ENCODE measurements around the gene PSMD14.

The PSMD14 gene

GRCh38 chr2:161438598-161438997 is 130.4 kb downstream of the PSMD14 start:
- Histone ChIP-seq H3K4me1 (ENCODE audit: insufficient read depth, insufficient read length) (no peaks in the 10 kb centered on the region), H3K27me3 (ENCODE audit: insufficient read depth, insufficient read length) (no peaks in the 10 kb centered on the region), H3K9me3 (ENCODE audit: insufficient read depth, low read length) (no peaks in the 10 kb centered on the region), H3K4me3 (ENCODE audit: insufficient read length, low read depth) (no peak overlapping the region), H3K9ac (ENCODE audit: insufficient read length, low read depth) (no peak overlapping the region), H3K36me3 (ENCODE audit: insufficient read depth, insufficient read length, low read length) (no peaks in the 10 kb centered on the region)
- TF ChIP-seq ZNF274 (IDR thresholded peaks at IDR 0.05; ENCODE audit: low read depth, low read length) (no peak), SUZ12 (IDR thresholded peaks at IDR 0.05; ENCODE audit: extremely low read depth, insufficient read depth, insufficient read length) (no peak), YY1 (IDR thresholded peaks at IDR 0.05; ENCODE audit: insufficient read depth, insufficient read length) (no peak)
- DNase-seq (ENCODE audit: low read depth, low spot score): no peak

- Histone ChIP-seq H3K4me1 (ENCODE audit: insufficient read depth, insufficient read length) (no peaks in the 10 kb centered on the region), H3K9ac (ENCODE audit: insufficient read length, low read depth) (no peak overlapping the region), H3K36me3 (ENCODE audit: insufficient read depth, insufficient read length, low read length) (no peaks in the 10 kb centered on the region), H3K4me3 (ENCODE audit: insufficient read length, low read depth) (no peak overlapping the region), H3K9me3 (ENCODE audit: insufficient read depth, low read length) (no peaks in the 10 kb centered on the region), H3K27me3 (ENCODE audit: insufficient read depth, insufficient read length) (no peaks in the 10 kb centered on the region)
- no peak for TF ChIP-seq YY1 (IDR thresholded peaks at IDR 0.05; ENCODE audit: insufficient read depth, insufficient read length)
- no peak for TF ChIP-seq SUZ12 (IDR thresholded peaks at IDR 0.05; ENCODE audit: extremely low read depth, insufficient read depth, insufficient read length)
- no peak for TF ChIP-seq ZNF274 (IDR thresholded peaks at IDR 0.05; ENCODE audit: low read depth, low read length)
- no peak for DNase-seq (ENCODE audit: low read depth, low spot score)
These were observed 136.9 kb downstream of the PSMD14 start for GRCh38 chr2:161445097-161445496.

- Histone ChIP-seq H3K27me3 (ENCODE audit: insufficient read depth, insufficient read length) (no peaks in the 10 kb centered on the region), H3K4me1 (ENCODE audit: insufficient read depth, insufficient read length) (no peaks in the 10 kb centered on the region)
- TF ChIP-seq YY1 (IDR thresholded peaks at IDR 0.05; ENCODE audit: insufficient read depth, insufficient read length) (no peak), ZNF274 (IDR thresholded peaks at IDR 0.05; ENCODE audit: low read depth, low read length) (no peak), SUZ12 (IDR thresholded peaks at IDR 0.05; ENCODE audit: extremely low read depth, insufficient read depth, insufficient read length) (no peak)
These were observed 140.2 kb downstream of the PSMD14 start for GRCh38 chr2:161448431-161448830.

More at GRCh38 chr2:161448431-161448830, 140.2 kb downstream of the PSMD14 start:
- H3K4me3 ChIP-seq (ENCODE audit: insufficient read length, low read depth): no peak overlapping the region
- DNase-seq (ENCODE audit: low read depth, low spot score): no peak
- no peaks in the 10 kb centered on the region for H3K9me3 ChIP-seq (ENCODE audit: insufficient read depth, low read length)
- H3K36me3 ChIP-seq (ENCODE audit: insufficient read depth, insufficient read length, low read length): no peaks in the 10 kb centered on the region
- no peak overlapping the region for H3K9ac ChIP-seq (ENCODE audit: insufficient read length, low read depth)

Data from NT2/D1 (cell line).